GM18909 (cell line): ENCODE data around the gene SH3D19.
"Not testable (repeated sequence)": the region's sequence is repeated elsewhere in the genome, so short reads cannot be mapped to it uniquely, and the experiment has no call there.

ENCODE experiments used
- ATAC-seq: cut with Tn5 transposase; IDR thresholded peaks from one replicate; pipeline ENCODE4 v1.9.1; 2021; ENCODE audit warnings: mild to moderate bottlenecking; ENCODE audit not compliant: unreplicated experiment, poor library complexity

Gene SH3D19

DNA sequence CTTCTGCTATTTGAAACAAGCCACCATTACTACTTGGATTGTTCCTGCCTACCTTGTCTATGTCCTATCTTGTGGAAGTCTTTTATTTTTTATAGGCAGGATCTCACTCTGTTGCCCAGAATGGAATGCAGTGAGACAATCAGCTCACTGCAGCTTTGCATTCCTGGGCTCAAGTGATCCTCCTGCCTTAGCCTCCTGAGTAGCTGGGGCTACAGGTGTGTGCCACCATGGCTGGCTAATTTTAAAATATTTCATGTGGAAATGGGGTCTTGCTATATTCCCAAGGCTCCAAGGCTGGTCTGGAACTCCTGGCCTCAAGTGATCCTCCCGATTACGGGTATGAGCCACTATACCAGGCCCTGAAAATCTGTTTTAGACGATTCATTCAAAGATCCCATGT lies 218.3 kb downstream of the SH3D19 start:
- no peak for ATAC-seq

DNA sequence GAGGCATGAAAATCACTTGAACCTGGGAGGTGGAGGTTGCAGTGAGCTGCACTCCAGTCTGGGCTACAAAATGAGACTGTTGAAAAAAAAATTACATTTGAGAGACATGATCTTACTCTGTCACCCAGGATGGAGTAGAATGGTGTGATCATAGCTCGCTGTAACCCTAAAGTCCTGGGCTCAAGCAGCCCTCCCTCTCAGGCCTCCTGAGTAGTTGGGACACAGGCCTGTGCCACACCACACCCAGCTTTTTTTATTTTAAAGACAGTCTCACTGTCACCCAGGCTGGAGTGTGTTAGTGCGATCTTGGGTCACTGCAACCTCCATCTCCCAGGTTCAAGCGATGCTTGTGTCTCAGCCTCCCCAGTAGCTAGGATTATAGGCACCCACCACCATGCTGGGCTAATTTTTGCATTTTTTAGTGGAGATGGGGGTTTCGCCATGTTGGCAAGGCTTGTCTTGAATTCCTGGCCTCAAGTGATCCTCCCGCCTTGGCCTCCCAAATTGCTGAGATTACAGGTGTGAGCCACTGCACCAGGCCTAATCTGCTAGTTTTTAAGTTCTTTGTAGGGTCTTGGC lies 219.9 kb downstream of the SH3D19 start:
- ATAC-seq = no peak

GRCh38 chr4:151104621-151105020 lies 220.8 kb downstream of the SH3D19 start:
- ATAC-seq = no peak

- ATAC-seq = no peak
Measured at GRCh38 chr4:151103758-151104157, 221.6 kb downstream of the SH3D19 start.

- no peak for ATAC-seq
Measured at GRCh38 chr4:151100531-151100930, 224.9 kb downstream of the SH3D19 start.

DNA sequence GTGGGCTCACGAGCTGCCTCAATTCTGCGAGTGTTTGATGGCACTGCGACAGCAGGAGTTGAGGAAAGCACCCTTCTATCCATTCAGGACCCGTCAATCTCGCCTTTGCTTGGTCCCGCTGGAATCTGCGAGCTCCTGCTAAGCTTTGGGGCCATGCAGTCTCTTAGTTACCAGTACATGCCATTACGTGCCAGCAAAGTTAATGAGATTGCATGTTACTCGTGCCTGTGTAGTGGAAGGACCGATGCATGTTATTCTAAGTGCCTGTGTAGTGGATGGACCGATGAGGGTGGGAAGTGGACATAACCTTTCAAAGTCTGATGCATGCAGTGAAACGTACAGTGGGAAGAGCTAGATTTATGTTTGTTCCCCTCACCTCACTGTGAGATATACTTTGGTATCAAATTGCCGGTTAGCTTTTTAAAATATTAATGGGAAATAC lies 225.4 kb downstream of the SH3D19 start:
- peak; percentile 0 for ATAC-seq

GRCh38 chr4:151099229-151099975 lies 226.0 kb downstream of the SH3D19 start, which contains the start of gene RPS3A:
TSS of gene RPS3A (plus strand) at chr4:151099628. CDS start at chr4:151099653, 25 bp downstream.
- peak; percentile 96 for ATAC-seq

DNA sequence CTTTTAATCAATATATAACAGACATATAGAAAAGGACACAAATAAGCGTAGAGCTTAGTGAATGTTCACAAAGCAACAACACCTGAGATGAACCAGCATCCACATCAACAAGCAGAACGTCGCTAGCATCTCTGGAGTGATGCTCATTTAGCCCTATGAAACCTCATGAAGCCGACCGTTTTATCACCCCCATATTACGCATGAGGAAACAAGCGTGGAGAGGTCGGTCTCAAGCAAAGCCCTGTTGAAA lies 226.5 kb downstream of the SH3D19 start:
- ATAC-seq = no peak

- ATAC-seq = no peak
Measured at GRCh38 chr4:151097759-151098158, 227.6 kb downstream of the SH3D19 start.

DNA sequence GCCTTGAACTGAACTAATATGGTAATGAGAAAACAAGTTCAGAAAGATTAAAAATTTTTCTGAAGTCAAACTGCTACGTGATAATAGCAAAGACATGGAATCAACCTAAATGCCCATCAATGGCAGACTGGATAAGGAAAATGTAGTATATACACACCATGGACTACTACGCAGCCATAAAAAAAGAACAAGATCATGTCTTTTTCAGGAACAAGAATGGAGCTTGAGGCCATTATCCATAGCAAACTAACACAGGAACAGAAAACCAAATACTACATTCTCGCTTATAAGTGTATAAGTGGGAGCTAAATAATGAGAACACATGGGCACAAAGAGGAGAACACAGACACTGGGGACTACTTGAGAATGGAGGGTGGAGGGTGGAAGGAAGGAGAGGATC lies 230.3 kb downstream of the SH3D19 start:
- no peak for ATAC-seq

GRCh38 chr4:151094290-151094751 lies 231.1 kb downstream of the SH3D19 start:
- ATAC-seq = no peak

- no peak for ATAC-seq
Measured at GRCh38 chr4:151093203-151093602, 232.2 kb downstream of the SH3D19 start.

DNA sequence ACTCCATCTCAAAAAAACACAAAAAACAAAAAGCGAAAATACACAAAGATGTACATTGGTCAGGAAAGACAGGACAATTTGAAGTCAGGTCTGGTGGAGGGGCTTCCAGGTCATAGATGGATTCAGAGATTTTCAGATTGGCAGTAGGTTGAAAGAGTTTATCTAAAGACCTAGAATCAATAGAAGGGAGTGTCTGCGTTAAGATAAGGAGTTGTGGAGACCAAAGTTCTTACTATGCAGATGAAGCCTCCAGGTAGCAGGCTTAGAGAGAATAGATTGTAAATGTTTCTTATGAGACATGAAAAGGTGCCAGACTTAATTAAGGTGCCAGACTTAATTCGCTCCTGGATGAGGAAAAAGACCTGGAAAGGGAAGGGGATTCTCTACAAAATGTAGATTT lies 232.9 kb downstream of the SH3D19 start:
- no peak for ATAC-seq

- no peak for ATAC-seq
Measured at GRCh38 chr4:151091047-151091446, 234.4 kb downstream of the SH3D19 start.

GRCh38 chr4:151087467-151087866 lies 237.9 kb downstream of the SH3D19 start:
- ATAC-seq = no peak

DNA sequence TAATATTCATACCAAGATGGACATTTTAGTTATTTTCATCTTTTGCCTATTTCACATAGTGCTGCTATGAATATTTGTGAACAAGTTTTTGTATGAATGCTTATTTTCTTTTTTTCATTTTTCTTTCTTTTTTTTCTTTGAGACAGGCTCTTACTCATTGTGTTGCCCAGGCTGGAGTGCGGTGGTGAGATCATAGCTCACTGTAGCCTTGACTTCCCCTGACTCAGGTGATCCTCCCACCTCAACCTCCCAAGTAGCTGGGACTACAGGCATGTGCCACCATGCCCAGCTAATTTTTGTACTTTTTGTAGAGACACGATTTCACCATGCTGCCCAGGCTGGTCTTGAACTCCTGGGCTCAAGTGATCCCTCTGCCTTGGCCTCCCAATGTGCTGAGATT lies 247.4 kb downstream of the SH3D19 start:
- ATAC-seq = not testable (repeated sequence)

DNA sequence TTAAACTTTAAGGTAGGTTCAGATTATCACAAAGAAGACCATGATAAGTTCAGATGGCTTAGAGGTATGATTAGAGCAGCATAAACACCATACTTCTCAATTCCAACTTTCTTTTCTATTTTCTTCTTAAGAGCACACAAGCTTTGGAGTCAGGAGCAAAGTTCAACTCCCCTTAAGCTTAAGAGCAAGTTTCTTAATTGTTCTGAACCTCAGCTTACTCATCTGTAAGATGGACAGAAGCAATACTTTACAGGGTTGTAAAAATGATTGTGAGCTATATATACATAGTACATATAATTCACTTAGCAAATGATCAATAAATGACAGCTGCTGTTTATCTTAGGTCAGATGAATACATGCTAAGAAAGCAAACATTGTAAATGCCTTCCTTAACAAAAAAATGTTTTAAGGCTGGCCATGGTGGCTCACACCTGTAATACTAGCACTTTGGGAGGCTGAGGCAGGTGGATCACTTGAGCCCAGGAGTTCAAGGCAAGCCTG lies 250.9 kb downstream of the SH3D19 start:
- no peak for ATAC-seq
